Stimulated activated CD8-positive, alpha-beta memory T cell treated with anti-CD3 and anti-CD28 coated beads, Interleukin-15, amount 100 ng/mL, for 4 hours (primary cell): Measurements from ENCODE around the gene SH3D19.

Source experiments
- DNase-seq, 2 donors: peaks; one replicate each; pipeline ENCODE4 v3.0.0-alpha.2; 2020; ENCODE audit warnings: low read depth in 2 of 2

SH3D19 gene

DNA sequence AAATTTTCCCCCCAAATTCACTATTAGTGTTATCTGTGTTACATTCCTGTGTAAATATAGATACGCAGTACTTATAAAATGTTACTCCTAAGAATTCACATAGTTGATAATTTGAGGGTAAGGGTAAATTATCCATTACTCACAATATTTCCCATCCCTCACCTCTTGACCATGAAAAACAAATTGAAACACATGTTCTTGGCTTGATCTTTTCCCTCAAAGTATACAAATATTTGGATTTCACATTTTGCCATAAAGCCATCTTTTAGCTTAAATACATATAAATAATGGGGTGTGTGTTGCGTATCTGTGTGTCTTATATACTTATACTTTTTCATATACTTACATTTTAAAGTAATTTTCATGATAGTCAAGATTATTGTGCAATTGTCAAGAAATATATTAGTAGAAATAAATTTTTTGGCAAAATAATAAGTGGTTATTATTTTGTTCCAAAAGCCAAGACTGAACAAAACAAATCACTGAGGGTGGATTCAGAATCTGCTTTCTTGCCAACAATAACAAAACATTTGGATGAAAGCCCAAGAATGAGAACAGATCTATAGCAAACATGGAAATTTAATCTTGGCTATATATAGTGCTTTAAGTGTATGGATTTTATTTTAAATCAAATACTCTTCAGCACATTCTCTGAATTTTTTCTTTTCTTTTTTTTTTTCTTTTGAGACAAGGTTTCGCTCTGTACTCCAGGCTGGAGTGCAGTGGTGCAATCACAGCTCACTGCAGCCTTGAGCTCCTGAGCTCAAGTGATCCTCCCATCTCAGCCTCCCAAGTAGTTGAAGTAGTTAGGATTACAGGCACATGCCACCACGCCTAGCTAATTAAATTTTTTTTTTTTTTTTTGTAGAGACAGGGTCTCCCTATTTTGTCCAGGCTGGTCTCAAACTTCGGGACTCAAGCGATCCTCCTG lies 97.0 kb downstream of the SH3D19 start:
- DNase-seq = no peak

GRCh38 chr4:151227731-151228130 lies 97.7 kb downstream of the SH3D19 start:
- DNase-seq = no peak

DNA sequence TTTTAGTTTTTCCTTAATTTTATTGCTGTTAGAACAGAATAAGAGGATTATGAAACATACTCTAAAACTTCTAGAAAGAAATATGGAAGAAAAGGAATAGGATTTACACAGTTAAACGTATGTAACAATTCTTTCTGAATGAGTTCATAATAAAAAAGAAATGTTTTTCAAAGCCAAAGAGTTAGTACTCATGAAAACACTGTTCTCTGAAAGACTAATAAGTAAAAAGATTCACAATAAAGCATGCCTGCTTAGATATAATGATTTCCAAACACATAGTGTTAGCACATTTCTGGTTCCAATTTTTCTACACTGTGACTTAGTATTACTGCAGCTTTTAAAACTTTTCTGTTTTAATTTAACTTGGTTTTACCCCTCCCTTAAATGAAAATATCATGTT lies 98.2 kb downstream of the SH3D19 start:
- DNase-seq = no peak

DNA sequence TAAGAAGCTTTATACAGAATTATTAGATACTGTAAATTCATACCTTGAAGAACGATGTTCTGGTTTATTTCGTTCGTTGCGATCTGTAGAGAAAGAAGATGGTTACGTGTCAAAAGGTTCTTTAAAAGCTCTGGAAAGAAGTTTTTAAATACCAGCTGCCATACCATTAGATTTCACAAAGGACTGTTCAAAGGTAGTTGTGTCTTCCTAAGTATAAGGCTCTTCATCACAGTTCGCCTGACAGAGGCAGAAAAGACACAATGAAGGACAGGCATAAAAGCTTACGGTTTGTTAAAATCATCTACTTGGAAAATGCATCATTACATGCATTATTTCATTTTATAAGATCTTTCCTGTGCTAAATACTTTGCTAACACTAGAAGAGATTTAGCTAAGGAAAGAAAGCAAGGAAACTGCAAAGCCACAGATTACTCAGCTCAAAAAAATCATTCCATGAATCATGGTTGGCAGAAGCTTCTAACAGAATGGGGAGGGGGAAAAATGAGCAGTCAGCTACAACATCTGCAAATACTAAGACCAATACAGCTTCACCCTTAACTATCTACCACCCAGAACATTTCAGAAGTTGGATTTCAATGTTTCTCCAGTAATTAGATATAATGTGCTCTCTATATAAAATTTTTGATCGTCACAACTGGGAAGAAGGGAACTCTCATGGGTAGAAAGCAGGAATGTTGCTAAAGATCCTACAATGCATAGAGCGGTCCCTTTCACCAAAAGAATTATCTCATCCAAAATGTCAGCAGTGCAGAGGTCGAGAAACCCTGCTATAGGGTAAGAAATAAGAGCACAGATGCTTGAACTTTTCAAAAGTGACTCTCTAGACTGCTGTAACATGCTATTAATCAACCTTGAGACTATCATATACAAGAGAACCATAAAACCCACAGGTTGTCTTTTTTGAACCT lies 99.1 kb downstream of the SH3D19 start:
- no peak for DNase-seq

DNA sequence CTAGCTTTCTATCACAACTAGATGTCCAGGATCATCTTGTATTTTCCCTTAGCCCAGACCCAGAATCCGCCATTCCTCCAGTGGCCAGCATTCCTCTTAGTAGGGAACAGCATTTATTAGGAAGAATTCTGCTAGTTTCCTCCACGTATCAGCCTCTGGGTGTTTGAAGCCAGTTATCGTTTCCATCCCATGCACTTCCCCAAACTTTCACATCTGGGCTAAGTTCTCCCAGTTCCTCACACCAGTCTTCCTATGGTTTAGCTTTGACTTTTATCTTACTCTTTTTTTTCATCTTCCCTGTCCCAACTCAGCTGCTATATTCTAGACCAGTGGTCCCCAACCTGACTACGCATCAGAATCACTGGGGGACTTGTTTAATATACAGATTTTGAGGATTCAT lies 101.9 kb downstream of the SH3D19 start:
- no peak for DNase-seq

- no peak for DNase-seq
These were observed 105.5 kb downstream of the SH3D19 start for GRCh38 chr4:151219948-151220347.

GRCh38 chr4:151219091-151219490 lies 106.3 kb downstream of the SH3D19 start:
- DNase-seq = no peak

GRCh38 chr4:151218343-151218742 lies 107.1 kb downstream of the SH3D19 start:
- no peak for DNase-seq

DNA sequence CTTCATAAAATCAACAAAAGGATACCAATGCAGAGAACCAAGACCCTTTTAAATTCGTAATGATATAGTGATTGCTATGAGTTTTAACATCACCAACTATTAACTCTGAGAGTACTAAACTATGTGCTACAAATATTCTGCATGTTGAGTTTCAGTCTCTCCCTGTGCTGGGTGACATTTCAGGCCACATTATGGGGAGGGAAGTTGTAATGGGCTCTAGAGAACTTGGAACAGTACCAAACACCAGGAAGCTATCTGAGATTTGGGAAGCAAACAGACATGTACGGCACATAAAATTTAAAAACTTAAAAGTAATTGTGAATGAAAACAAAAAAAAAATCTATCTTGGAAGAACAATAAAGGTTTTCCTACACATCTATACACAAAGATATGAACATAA lies 108.1 kb downstream of the SH3D19 start:
- no peak for DNase-seq

DNA sequence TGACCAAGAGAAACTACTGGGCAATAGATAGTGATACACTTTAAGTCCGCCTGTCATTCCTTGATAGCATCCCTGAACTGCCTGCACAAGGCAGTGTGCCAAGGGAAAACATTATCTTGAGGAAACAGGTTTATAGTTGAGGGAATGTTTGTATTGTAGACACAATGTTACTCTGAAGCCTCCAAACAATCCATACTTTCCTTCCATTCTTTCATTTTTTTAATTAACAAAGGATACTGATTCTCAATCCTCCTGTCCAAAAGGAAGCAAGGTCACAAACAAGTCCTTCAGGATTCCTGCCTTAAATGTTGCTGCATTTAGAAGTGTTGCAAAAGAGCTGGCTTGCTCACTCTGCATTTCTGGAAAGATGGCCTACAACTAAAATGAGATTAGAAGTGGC lies 110.1 kb downstream of the SH3D19 start:
- DNase-seq = no peak

DNA sequence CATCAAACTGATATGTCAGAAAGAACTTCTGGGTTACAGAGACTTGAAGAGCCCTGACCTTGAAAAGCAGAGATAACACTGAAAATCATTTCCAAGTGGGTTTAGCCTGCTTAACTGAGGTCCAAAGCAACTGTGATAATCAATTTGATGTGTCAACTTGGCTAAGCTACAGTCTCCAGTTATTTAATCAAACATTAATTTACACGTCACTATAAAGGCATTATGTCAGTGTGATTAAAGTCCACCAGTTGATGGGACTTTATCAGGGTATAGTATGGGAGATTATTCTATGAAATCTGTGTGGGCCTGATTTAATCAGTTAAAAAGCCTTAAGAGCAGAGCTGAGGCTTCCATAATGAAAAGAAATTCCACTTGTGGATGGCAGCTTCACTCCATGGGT lies 117.5 kb downstream of the SH3D19 start:
- DNase-seq = no peak

- no peak for DNase-seq
These were observed 118.2 kb downstream of the SH3D19 start for GRCh38 chr4:151207186-151207585.

- no peak for DNase-seq
These were observed 119.0 kb downstream of the SH3D19 start for GRCh38 chr4:151206241-151207005.

DNA sequence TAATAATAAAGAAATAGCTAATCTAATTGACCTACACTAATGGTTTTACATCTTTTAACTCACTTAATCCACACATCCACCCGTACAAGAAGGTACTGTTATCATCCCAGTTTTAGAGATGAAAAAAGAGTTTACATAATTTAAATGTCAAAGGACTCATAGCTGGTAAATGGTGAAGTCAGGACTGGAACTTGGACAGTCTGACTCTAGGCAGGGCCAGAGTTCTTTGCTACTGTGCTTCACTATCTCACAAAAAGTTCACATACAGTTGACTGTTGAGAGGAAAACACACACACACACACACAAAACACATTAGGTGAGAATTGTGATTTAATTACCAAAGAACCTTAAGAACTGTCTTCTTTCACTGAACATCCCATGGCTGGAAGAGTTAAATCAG lies 119.7 kb downstream of the SH3D19 start:
- no peak for DNase-seq

DNA sequence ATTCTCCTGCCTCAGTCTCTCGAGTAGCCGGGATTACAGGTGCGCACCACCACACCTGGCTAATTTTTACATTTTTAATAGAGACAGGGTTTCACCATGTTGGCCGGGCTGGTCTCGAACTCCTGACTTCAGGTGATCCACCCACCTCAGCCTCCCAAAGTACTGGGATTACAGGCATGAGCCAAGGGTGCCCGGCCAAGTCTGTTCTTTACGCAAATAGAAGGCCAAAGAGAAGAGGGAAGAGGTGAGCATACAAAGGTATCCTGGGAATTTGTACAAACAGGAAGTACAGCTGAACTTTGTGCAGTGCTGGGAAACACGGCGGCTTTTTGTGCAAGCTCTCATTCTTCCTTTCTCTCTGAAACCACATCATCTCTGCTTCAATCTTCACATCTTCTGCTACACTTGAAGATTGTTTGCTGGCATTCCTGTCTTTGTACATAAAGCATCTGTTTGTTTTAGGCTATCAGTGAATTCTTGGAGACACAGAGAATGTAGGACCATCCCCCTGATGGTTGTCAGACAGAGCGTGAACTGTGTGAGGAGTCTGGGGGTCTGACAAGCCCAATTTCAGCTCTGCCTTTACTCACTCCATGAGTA lies 120.4 kb downstream of the SH3D19 start:
- no peak for DNase-seq

DNA sequence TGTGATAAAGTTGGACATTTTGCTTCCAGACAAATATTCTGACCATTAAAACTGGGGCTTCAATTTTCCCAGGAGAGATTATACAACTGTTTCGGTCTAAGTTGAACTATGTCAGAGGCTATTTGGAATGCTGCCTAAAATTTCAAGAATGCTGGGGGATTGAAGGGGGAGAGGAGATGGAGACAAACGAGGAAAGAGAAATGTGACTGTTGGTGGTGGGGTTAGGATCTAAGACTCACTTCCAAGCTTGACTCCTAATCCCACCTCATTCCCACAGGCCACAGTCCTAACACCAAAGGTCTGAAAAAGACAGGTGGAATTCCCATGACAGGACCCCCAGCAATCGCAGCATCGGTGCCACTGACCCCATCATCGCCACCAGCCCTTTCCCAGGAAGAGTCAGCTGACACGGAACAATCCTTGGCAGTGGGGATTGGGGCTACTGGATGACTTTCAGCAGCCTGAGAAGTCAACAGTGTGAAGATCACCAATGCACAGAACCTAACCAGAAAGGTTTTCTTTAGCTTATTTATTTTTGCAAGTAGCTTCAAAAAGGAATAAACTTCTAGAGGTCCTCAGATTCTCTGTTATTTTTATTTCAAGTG lies 122.5 kb downstream of the SH3D19 start:
- no peak for DNase-seq

GRCh38 chr4:151202381-151202780 lies 123.0 kb downstream of the SH3D19 start:
- DNase-seq = no peak

GRCh38 chr4:151199319-151200190 lies 125.8 kb downstream of the SH3D19 start:
- DNase-seq = no peak

DNA sequence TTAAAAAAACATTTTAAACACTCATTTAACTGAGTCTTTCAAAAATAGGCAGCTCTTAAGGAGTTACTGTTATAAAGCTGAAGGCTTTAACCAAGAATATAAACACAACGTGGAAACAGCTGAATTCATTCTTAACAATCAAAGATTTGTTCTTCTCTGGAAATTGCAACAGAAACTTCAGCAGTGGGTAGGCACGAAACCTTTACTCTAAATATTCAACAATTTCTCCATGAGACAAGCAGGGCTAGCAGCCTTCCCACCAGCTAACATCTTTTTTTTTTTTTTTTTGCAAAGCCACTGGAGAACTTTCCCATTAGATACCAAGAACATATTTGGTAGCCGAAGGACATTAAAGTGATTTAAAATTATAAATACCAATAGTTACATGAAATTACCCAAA lies 126.7 kb downstream of the SH3D19 start:
- DNase-seq = no peak

- DNase-seq = no peak
These were observed 128.2 kb downstream of the SH3D19 start for GRCh38 chr4:151197247-151197646.
